H9 (cell line): ENCODE data around the gene PLAU. TPM values are rescaled to one million over a fixed set of nuclear protein-coding genes. Genes with fewer than 3 reads are reported as not detected.

Experiments
- DNase-seq: peaks from one replicate; pipeline ENCODE4 v3.0.0-alpha.2; 2017
- H2AFZ ChIP-seq: one replicate; pipeline ENCODE4 v1.6.1; 2013; ENCODE audit warnings: mild to moderate bottlenecking, low read length, control low read depth, moderate library complexity
- H2AK5ac ChIP-seq: 2 replicates; pipeline ENCODE4 v1.6.1; 2013; ENCODE audit warnings: low read length, control low read depth, mixed read lengths; ENCODE audit not compliant: insufficient read length
- H2BK120ac ChIP-seq: one replicate; pipeline ENCODE4 v1.6.1; 2013; ENCODE audit warnings: low read depth, mild to moderate bottlenecking, low read length, control low read depth, inconsistent platforms; ENCODE audit not compliant: poor library complexity, severe bottlenecking
- H2BK12ac ChIP-seq: 2 replicates; pipeline ENCODE4 v1.6.1; 2013; ENCODE audit warnings: low read length, control low read depth, mixed read lengths, low read depth; ENCODE audit not compliant: insufficient read length
- H2BK15ac ChIP-seq: 2 replicates; pipeline ENCODE4 v1.6.1; 2013; ENCODE audit warnings: low read depth, low read length, control low read depth
- H2BK20ac ChIP-seq: one replicate; pipeline ENCODE4 v1.6.1; 2013; ENCODE audit warnings: low read depth, mild to moderate bottlenecking, low read length, control low read depth, inconsistent platforms; ENCODE audit not compliant: poor library complexity, severe bottlenecking
- H2BK5ac ChIP-seq: 2 replicates; pipeline ENCODE4 v1.6.1; 2013; ENCODE audit warnings: low read length, control low read depth, mixed read lengths; ENCODE audit not compliant: insufficient read length
- H3K14ac ChIP-seq: 2 replicates; pipeline ENCODE4 v1.6.1; 2013; ENCODE audit warnings: low read length, control low read depth; ENCODE audit not compliant: insufficient read depth
- H3K18ac ChIP-seq: 2 replicates; pipeline ENCODE4 v1.6.1; 2013; ENCODE audit warnings: low read depth, mild to moderate bottlenecking, mixed read lengths, low read length, control low read depth; ENCODE audit not compliant: insufficient read length
- H3K23ac ChIP-seq: 2 replicates; pipeline ENCODE4 v1.6.1; 2013; ENCODE audit warnings: low read length, control low read depth, mixed read lengths, low read depth; ENCODE audit not compliant: insufficient read length
- H3K23me2 ChIP-seq: 2 replicates; pipeline ENCODE4 v1.6.1; 2013; ENCODE audit warnings: low read depth, mild to moderate bottlenecking, mixed read lengths, low read length, control low read depth; ENCODE audit not compliant: insufficient read length, poor library complexity, severe bottlenecking
- H3K27ac ChIP-seq: 2 replicates; pipeline ENCODE4 v1.5.1; 2013; ENCODE audit warnings: low read length, control low read depth, mixed read lengths, low read depth; ENCODE audit not compliant: insufficient read length
- H3K27me3 ChIP-seq: 2 replicates; pipeline ENCODE4 v1.6.1; 2013; ENCODE audit warnings: low read length, control low read depth, inconsistent platforms; ENCODE audit not compliant: insufficient read depth
- H3K4ac ChIP-seq: 2 replicates; pipeline ENCODE4 v1.6.1; 2013; ENCODE audit warnings: low read depth, mild to moderate bottlenecking, control low read depth, inconsistent platforms, low read length, moderate library complexity
- H3K4me1 ChIP-seq: 2 replicates; pipeline ENCODE4 v1.6.1; 2013; ENCODE audit warnings: low read length, control low read depth, inconsistent platforms; ENCODE audit not compliant: insufficient read depth
- H3K4me2 ChIP-seq: 2 replicates; pipeline ENCODE4 v1.6.1; 2013; ENCODE audit warnings: low read length, control low read depth, mixed read lengths; ENCODE audit not compliant: insufficient read length, insufficient read depth
- H3K56ac ChIP-seq: 2 replicates; pipeline ENCODE4 v1.6.1; 2013; ENCODE audit warnings: low read depth, mild to moderate bottlenecking, mixed read lengths, low read length, control low read depth; ENCODE audit not compliant: insufficient read length
- H3K79me1 ChIP-seq: 2 replicates; pipeline ENCODE4 v1.6.1; 2013; ENCODE audit warnings: low read depth, mild to moderate bottlenecking, moderate library complexity, low read length, control low read depth, inconsistent platforms; ENCODE audit not compliant: insufficient read depth, poor library complexity, severe bottlenecking
- H3K79me2 ChIP-seq: 2 replicates; pipeline ENCODE4 v1.6.1; 2013; ENCODE audit warnings: low read length, control low read depth, inconsistent platforms; ENCODE audit not compliant: insufficient read depth
- H3K9ac ChIP-seq: 2 replicates; pipeline ENCODE4 v1.6.1; 2013; ENCODE audit warnings: low read length, control low read depth, mixed read lengths; ENCODE audit not compliant: insufficient read length; ENCODE audit errors: extremely low read depth
- H3K9me3 ChIP-seq: one replicate; pipeline ENCODE4 v1.6.1; 2013; ENCODE audit warnings: low read depth, low read length, inconsistent platforms; ENCODE audit not compliant: control insufficient read depth
- H3T11ph ChIP-seq: one replicate; pipeline ENCODE4 v1.6.1; 2013; ENCODE audit warnings: mild to moderate bottlenecking, low read length, control low read depth, inconsistent platforms
- H4K20me1 ChIP-seq: one replicate; pipeline ENCODE4 v1.6.1; 2013; ENCODE audit not compliant: control insufficient read depth, insufficient read length, insufficient read depth
- H4K5ac ChIP-seq: 2 replicates; pipeline ENCODE4 v1.6.1; 2013; ENCODE audit warnings: low read depth, mild to moderate bottlenecking, mixed read lengths, low read length, control low read depth; ENCODE audit not compliant: insufficient read length
- H4K8ac ChIP-seq: replicated peaks from 2 replicates; pipeline ENCODE4 v1.6.1; 2013; ENCODE audit warnings: low read length, control low read depth, mixed read lengths, low read depth; ENCODE audit not compliant: insufficient read length
- H4K91ac ChIP-seq: 2 replicates; pipeline ENCODE4 v1.6.1; 2013; ENCODE audit warnings: low read depth, mild to moderate bottlenecking, moderate library complexity, mixed read lengths, low read length, control low read depth; ENCODE audit not compliant: insufficient read length
- H3K27ac Mint-ChIP-seq, 3 experiments: 2 replicates in 2 of 3; 3 replicates in 1 of 3; pipeline ENCODE4 v1.8.0; 2020 to 2021; ENCODE audit warnings: mixed read lengths in 3 of 3, mild to moderate bottlenecking in 1 of 3, moderate library complexity in 1 of 3
- H3K27me3 Mint-ChIP-seq: 2 replicates; pipeline ENCODE4 v1.8.0; 2021; ENCODE audit warnings: low read depth, mild to moderate bottlenecking, moderate library complexity, mixed read lengths
- H3K36me3 Mint-ChIP-seq, 3 experiments: 2 replicates in 2 of 3; 3 replicates in 1 of 3; pipeline ENCODE4 v1.8.0; 2020 to 2021; ENCODE audit warnings: low read depth in 3 of 3, mixed read lengths in 3 of 3; ENCODE audit not compliant: insufficient read depth in 1 of 3
- H3K4me1 Mint-ChIP-seq, 2 experiments: 2 replicates each; pipeline ENCODE4 v1.8.0; 2020; ENCODE audit warnings: mixed read lengths in 2 of 2
- H3K4me3 Mint-ChIP-seq, 2 experiments: 2 replicates in 1 of 2; 3 replicates in 1 of 2; pipeline ENCODE4 v1.8.0; 2020 to 2021; ENCODE audit warnings: mild to moderate bottlenecking in 2 of 2, mixed read lengths in 2 of 2, moderate library complexity in 1 of 2
- H3K9me3 Mint-ChIP-seq, 2 experiments: 2 replicates in 1 of 2; 3 replicates in 1 of 2; pipeline ENCODE4 v1.8.0; 2020; ENCODE audit warnings: mild to moderate bottlenecking in 2 of 2, mixed read lengths in 2 of 2, moderate library complexity in 1 of 2
- CTCF ChIP-seq: fragments of 200-600 bp; sonication (generic); conservative IDR thresholded peaks from 3 replicates; pipeline ENCODE4 v1.8.0; 2021; ENCODE audit warnings: antibody characterized with exemption, mild to moderate bottlenecking
- WGBS: extraction: QIAGEN DNeasy Blood & Tissue Kit; methylation state at CpG from one replicate; pipeline ENCODE4 v1.1.7; 2013; ENCODE audit warnings: missing lambda C conversion rate, low lambda C conversion rate, mixed read lengths; ENCODE audit not compliant: insufficient read length; ENCODE audit errors: extremely low coverage; 5-methylcytosine and 5-hydroxymethylcytosine counted together
- total RNA-seq: library from RNA; stranded (reverse); gene quantifications from 2 replicates; pipeline ENCODE4 v1.2.1, GENCODE V29; 2021

Gene PLAU
- total RNA-seq, 1 experiment from 2014 or later = 15.0 TPM

GRCh38 chr10:73915206-73915851, 4.4 kb downstream of the PLAU start:
- H4K5ac ChIP-seq = no peak overlapping the region
- Mint-ChIP-seq H3K9me3 (no peaks in the 10 kb centered on the region), H3K36me3 (peaks cover 9 to 18% (median 13%) of the 10 kb centered on the region in 3 experiments; a peak in 6 of 7 replicates), H3K27me3 (peaks cover 28% of the 10 kb centered on the region), H3K4me3 (no peak overlapping the region), H3K27ac (peak overlapping the region in 1 of 3 experiments; percentile 8; a peak in 2 of 7 replicates), H3K4me1 (peaks cover 37 to 42% of the 10 kb centered on the region in 2 experiments)
- H2AK5ac ChIP-seq = no peak overlapping the region
- no peak overlapping the region for H3K14ac ChIP-seq
- H3K4me2 ChIP-seq = no peak overlapping the region
- WGBS = no CpG with 5 or more reads among the region's 8 CpGs
- H2BK15ac ChIP-seq = no peak overlapping the region
- H4K20me1 ChIP-seq = no peaks in the 10 kb centered on the region
- no peak overlapping the region for H2AFZ ChIP-seq
- no peak overlapping the region for H3K18ac ChIP-seq
- no peak for TF ChIP-seq CTCF
- H2BK120ac ChIP-seq = no peak overlapping the region
- no peaks in the 10 kb centered on the region for H3K79me1 ChIP-seq
- H4K8ac ChIP-seq = no peak overlapping the region
- no peak overlapping the region for H3K27ac ChIP-seq
- no peak overlapping the region for H3K23ac ChIP-seq
- no peak overlapping the region for H2BK20ac ChIP-seq
- no peaks in the 10 kb centered on the region for H3K9me3 ChIP-seq
- H3K23me2 ChIP-seq = peaks cover 13% of the 10 kb centered on the region
- peaks cover 9% of the 10 kb centered on the region for H3K4me1 ChIP-seq
- H3K27me3 ChIP-seq = no peaks in the 10 kb centered on the region; the same call in 1 of the 2 replicates
- H4K91ac ChIP-seq = no peak overlapping the region
- H3K9ac ChIP-seq = no peak overlapping the region
- no peak overlapping the region for H2BK12ac ChIP-seq
- no peak for DNase-seq
- H3K4ac ChIP-seq = no peak overlapping the region
- no peak overlapping the region for H2BK5ac ChIP-seq
- H3K56ac ChIP-seq = no peak overlapping the region
- no peak overlapping the region for H3T11ph ChIP-seq
- H3K79me2 ChIP-seq = no peaks in the 10 kb centered on the region
